Dendritic cell treated with granulocyte-macrophage colony-stimulating factor and Interleukin-4, amounts not matched to agents 40 ng/mL and 50 ng/mL, for 4 days (primary cell): Measurements from ENCODE around the gene KCNT1.

Experiments
- H3K27ac Mint-ChIP-seq: one replicate; pipeline ENCODE4 v1.8.0; 2022; ENCODE audit warnings: mild to moderate bottlenecking, mixed read lengths
- H3K27me3 Mint-ChIP-seq: one replicate; pipeline ENCODE4 v1.8.0; 2022; ENCODE audit warnings: mild to moderate bottlenecking, mixed read lengths
- H3K36me3 Mint-ChIP-seq: one replicate; pipeline ENCODE4 v1.8.0; 2022; ENCODE audit warnings: low read depth, mixed read lengths
- H3K4me1 Mint-ChIP-seq: one replicate; pipeline ENCODE4 v1.8.0; 2022; ENCODE audit warnings: low read depth, mixed read lengths
- H3K4me3 Mint-ChIP-seq: one replicate; pipeline ENCODE4 v1.8.0; 2022; ENCODE audit warnings: mild to moderate bottlenecking, moderate library complexity, mixed read lengths
- H3K9me3 Mint-ChIP-seq: one replicate; pipeline ENCODE4 v1.8.0; 2022; ENCODE audit warnings: mixed read lengths
- intact Hi-C: fragments of 100-400 bp; cut with micrococcal nuclease; formaldehyde crosslinking; loops from one replicate; pipeline ENCODE4 v1.15.0; 2022

KCNT1 gene

DNA sequence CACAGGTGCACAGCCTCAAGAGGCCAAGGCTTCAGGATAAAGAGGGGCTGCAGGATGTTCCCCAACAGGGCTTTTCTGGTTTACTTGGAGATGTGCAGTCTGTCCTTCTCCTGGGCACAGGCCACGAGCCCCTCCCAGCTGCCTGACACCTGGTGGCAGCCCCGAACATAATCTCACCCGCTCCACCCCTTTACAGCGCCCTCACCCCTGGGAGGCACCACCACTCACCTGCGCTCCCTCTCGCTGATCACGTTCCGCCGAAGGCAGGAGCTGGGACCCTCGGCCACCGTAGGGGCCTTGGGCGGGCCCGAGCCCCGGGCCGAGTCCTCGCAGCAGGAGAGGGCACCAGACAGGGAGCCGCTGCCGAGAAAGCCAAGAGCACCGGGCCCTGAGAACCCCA lies 3.2 kb upstream of the KCNT1 start:
- H3K27me3 Mint-ChIP-seq: peaks cover 14% of the 10 kb centered on the region
- intact Hi-C loops: no loop called here
- no peaks in the 10 kb centered on the region for H3K9me3 Mint-ChIP-seq
- H3K27ac Mint-ChIP-seq: no peak overlapping the region
- H3K4me1 Mint-ChIP-seq: no peaks in the 10 kb centered on the region
- no peaks in the 10 kb centered on the region for H3K36me3 Mint-ChIP-seq
- H3K4me3 Mint-ChIP-seq: no peak overlapping the region

- no peaks in the 10 kb centered on the region for H3K9me3 Mint-ChIP-seq
- H3K27me3 Mint-ChIP-seq: peaks cover 15% of the 10 kb centered on the region
- no peak within 1 kb of the TSS for H3K27ac Mint-ChIP-seq
- H3K36me3 Mint-ChIP-seq: no peaks in the 10 kb centered on the region
- H3K4me1 Mint-ChIP-seq: no peaks in the 10 kb centered on the region
- intact Hi-C loops: no loop called here
- no peak within 1 kb of the TSS for H3K4me3 Mint-ChIP-seq
These were observed 2.5 kb upstream of the KCNT1 start, which contains the start of gene SOHLH1 for GRCh38 chr9:135699440-135699839. Gene SOHLH1 (minus strand): TSS chr9:135699481. CDS start chr9:135699467, 14 bp downstream.

GRCh38 chr9:135700525-135700924 lies 1.5 kb upstream of the KCNT1 start:
- Mint-ChIP-seq H3K27me3 (peaks cover 15% of the 10 kb centered on the region), H3K4me3 (no peak overlapping the region), H3K9me3 (no peaks in the 10 kb centered on the region), H3K36me3 (no peaks in the 10 kb centered on the region), H3K27ac (no peak overlapping the region), H3K4me1 (no peaks in the 10 kb centered on the region)
- intact Hi-C loops: no loop called here

DNA sequence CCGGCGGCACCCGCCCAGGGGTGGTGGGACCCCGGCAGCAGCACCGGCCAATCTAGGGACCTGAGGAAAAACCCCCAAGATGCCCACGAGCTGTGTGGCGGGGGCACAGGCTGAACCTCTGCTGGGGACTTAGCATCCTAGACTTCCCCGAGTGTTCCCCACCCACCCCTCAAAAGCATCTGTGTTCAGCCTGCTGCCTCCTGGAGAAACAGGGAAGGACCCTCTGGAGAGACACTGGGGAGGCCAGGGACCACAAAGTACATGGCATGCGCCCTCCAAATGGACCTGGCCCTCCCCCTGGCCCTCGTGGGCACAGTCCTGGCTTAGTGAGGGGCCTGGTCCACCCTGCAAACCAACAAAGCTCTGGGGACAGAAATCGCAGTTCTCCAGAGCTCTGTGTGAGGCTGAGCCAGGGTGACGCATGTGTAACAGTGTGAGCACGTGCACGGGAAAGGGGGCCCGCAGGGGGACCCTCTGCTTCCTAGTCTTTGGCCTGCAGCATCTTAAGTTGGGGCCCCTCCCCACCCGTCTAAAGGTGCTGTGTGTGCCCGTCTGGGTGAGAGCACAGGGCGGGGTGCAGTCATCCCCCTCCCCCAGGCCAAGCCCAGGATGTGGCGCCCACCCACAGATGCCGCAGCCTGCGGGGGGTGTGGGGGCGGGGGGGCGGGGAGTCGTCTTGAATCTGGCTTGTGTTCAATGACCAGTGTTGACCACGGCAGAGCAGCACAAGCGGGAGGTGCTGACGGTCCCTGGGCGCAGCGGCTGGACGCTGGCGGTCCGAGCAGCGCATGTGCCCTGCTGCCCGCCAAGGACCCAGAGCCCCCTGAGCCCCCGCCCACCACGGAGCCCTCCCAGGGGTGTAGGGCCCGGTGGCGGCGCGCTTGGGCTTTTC lies 672 bp upstream of the KCNT1 start:
- no peak overlapping the region for H3K4me3 Mint-ChIP-seq
- H3K27me3 Mint-ChIP-seq: peaks cover 15% of the 10 kb centered on the region
- no peaks in the 10 kb centered on the region for H3K9me3 Mint-ChIP-seq
- intact Hi-C loops: no loop called here
- no peaks in the 10 kb centered on the region for H3K4me1 Mint-ChIP-seq
- H3K27ac Mint-ChIP-seq: no peak overlapping the region
- no peaks in the 10 kb centered on the region for H3K36me3 Mint-ChIP-seq

DNA sequence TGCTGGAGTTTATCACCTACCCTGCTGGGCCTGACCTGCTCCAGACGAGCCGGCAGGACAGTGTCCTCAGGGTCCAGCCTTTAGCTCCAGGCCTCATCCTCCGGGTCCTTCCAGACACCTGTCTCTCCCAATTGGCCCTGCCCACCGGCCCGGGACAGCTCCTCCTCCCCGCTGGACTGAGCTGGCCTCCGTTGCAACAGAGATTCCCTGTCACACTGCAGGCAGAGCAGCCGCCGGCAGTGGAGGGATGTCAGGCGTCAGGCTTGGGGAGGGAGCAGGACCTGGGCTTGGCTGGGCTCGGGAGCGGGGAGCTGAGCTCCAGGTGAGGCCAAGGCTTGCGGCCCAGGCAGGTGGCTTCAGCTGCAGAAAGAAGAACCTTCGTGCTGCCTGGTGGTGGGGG lies 1.7 kb downstream of the KCNT1 start:
- Mint-ChIP-seq H3K4me1 (no peaks in the 10 kb centered on the region), H3K27me3 (peaks cover 17% of the 10 kb centered on the region), H3K9me3 (no peaks in the 10 kb centered on the region), H3K4me3 (no peak overlapping the region), H3K36me3 (no peaks in the 10 kb centered on the region), H3K27ac (no peak overlapping the region)
- intact Hi-C loops: no loop called here

- intact Hi-C loops: no loop called here
- Mint-ChIP-seq H3K27ac (no peak overlapping the region), H3K4me1 (no peaks in the 10 kb centered on the region), H3K4me3 (no peak overlapping the region), H3K36me3 (no peaks in the 10 kb centered on the region), H3K9me3 (no peaks in the 10 kb centered on the region), H3K27me3 (peaks cover 17% of the 10 kb centered on the region)
These were observed 2.5 kb downstream of the KCNT1 start for GRCh38 chr9:135704483-135704882.

DNA sequence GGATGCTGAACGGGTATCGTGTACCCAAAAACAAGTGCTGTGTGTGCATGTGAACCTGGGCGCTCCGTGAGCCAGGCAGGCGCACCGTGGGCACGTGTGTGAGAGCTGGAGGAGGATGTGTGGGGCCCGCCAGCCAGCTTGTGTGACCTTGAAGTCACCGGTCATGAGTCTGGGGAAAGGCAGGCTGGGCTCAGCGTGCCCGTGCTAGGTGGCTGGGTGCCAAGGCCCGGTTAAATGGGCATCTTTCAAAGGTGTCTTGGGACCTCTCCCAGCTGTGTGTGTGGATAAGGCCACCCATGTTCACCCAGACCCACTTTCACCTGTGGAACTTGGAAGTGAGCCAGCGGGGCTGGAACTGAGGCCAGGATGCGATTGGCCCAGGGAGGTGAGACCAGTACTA lies 3.4 kb downstream of the KCNT1 start:
- intact Hi-C loops: no loop called here
- Mint-ChIP-seq H3K4me3 (no peak overlapping the region), H3K27me3 (peaks cover 17% of the 10 kb centered on the region), H3K4me1 (no peaks in the 10 kb centered on the region), H3K27ac (no peak overlapping the region), H3K36me3 (no peaks in the 10 kb centered on the region), H3K9me3 (no peaks in the 10 kb centered on the region)

- Mint-ChIP-seq H3K4me1 (no peaks in the 10 kb centered on the region), H3K36me3 (no peaks in the 10 kb centered on the region), H3K4me3 (no peak overlapping the region), H3K27me3 (peaks cover 21% of the 10 kb centered on the region), H3K27ac (no peak overlapping the region), H3K9me3 (no peaks in the 10 kb centered on the region)
- intact Hi-C loops: no loop called here
These were observed 4.3 kb downstream of the KCNT1 start for GRCh38 chr9:135706288-135706687.

DNA sequence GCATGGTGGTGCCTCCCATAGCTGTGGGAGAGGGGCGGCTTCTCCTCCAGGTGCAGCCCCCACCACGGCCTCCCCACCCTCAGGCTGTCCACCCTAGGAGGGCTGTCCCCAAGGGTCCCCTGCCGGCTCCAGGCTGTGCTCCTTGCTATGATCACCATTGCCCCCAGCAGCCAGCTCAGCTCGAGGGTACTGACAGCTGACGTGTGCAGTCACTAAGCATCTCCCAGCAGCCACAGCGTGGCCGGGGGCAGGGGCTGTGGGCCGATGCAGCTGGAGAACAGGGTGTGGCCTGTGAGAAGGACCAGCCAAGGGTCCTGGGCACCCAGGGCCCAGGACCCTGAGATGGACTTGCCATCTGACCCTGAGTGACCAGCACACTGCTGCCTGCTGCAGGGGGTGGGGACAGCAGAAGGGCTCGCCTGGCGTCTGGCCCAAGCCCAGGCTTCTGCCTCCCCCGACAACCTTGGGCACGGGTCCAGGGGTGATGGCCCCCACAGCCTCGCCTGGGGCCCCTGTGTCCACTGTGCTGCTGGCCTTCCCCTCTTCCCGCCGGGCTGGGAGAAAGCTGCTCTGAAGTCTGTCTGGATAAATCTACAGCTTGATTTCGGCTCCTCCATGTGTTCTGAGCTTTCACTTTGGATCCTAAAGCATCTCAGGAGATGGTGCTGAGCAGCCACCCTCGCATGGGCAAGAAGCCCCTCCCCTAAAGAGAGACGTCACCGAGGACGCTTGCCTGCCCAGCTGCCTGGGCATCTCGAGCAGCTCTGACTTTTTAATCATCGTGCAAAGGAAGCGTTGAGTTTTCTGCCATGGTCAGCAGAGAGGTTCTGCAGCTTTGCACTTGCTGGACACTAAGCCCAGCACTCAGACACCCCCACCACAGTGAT lies 5.5 kb downstream of the KCNT1 start:
- peaks cover 22% of the 10 kb centered on the region for H3K27me3 Mint-ChIP-seq
- H3K27ac Mint-ChIP-seq: no peak overlapping the region
- intact Hi-C loops: no loop called here
- H3K4me1 Mint-ChIP-seq: no peaks in the 10 kb centered on the region
- no peak overlapping the region for H3K4me3 Mint-ChIP-seq
- no peaks in the 10 kb centered on the region for H3K9me3 Mint-ChIP-seq
- H3K36me3 Mint-ChIP-seq: no peaks in the 10 kb centered on the region

DNA sequence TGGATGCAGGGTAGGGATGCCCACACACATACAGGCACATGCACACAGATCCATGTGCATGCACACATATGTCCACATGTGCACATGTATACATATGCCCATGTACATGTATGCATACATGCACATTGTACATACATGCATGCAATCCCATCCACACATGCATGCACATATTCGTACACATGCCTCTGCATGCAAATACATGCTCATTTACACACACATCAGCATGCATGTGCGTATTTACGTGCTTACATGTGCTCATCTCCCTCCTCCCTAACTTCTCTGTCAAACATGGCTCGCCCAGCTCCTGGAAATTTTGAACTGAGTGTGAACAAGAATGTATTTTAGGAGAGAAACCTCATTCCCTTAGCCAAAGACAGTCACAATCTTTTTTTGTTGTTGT lies 6.2 kb downstream of the KCNT1 start:
- intact Hi-C loops: no loop called here
- Mint-ChIP-seq H3K27me3 (peaks cover 22% of the 10 kb centered on the region), H3K4me1 (no peaks in the 10 kb centered on the region), H3K27ac (no peak overlapping the region), H3K4me3 (no peak overlapping the region), H3K9me3 (no peaks in the 10 kb centered on the region), H3K36me3 (no peaks in the 10 kb centered on the region)

GRCh38 chr9:135711391-135711790 lies 9.4 kb downstream of the KCNT1 start:
- H3K27ac Mint-ChIP-seq: no peak overlapping the region
- no peaks in the 10 kb centered on the region for H3K36me3 Mint-ChIP-seq
- H3K4me3 Mint-ChIP-seq: no peak overlapping the region
- no peaks in the 10 kb centered on the region for H3K9me3 Mint-ChIP-seq
- intact Hi-C loops: no loop called here
- H3K27me3 Mint-ChIP-seq: peaks cover 40% of the 10 kb centered on the region
- H3K4me1 Mint-ChIP-seq: no peaks in the 10 kb centered on the region

DNA sequence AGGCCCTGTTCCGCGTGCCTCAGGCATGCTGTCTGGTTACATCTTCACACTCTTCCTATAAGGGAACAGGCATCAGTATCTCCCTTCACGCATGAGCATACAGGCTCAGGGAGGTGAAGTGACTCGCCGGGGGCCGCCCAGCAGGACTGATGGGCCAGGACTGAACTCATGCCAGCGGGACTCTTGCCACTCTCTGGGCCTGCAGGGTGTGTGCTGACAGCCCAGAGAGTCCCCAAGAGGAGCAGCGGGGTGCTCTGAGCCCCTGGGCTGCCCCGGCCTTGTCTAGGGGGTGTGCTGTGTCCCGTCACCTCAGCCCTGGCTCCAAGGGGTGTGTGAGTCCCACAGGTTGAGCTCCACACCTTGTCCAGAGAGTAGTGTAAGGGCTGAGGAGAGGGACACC lies 9.9 kb downstream of the KCNT1 start:
- no peaks in the 10 kb centered on the region for H3K9me3 Mint-ChIP-seq
- H3K4me3 Mint-ChIP-seq: no peak overlapping the region
- no peaks in the 10 kb centered on the region for H3K4me1 Mint-ChIP-seq
- no peaks in the 10 kb centered on the region for H3K36me3 Mint-ChIP-seq
- peaks cover 45% of the 10 kb centered on the region for H3K27me3 Mint-ChIP-seq
- intact Hi-C loops: no loop called here
- H3K27ac Mint-ChIP-seq: no peak overlapping the region

DNA sequence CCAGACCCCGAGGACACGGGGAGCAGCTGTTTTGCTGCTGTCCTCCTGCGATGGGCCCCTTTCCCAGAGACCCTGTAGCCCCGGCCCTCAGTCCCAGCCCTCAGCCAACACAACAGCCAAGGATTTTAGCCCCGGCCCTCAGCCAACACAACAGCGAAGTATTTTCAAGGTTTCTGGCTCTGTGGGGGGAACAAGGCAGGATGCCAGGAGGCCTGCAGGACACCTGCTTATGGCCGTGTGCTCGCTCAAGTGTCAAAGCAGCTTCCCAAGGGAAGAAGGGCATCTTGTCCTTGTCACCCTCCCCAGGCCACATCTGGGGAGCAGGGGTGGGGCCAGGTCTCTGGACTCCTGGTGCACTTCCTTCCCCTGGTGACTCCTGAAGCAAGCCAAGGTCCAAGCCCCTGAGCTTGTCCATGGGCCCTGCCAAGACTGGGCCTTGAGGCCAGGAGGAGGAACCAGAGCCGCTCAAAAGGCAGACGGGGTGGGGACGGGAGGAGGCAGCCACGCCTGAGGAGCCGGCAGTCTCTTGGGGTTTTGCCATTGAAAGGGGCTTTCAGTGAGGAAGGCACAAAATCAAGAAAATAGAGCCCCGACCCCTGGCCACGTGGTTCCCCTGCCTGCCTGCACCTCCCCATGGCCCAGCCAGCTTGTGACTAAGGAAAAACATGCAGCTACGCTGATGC lies 10.8 kb downstream of the KCNT1 start:
- intact Hi-C loops: no loop called here
- Mint-ChIP-seq H3K27ac (no peak overlapping the region), H3K27me3 (peaks cover 47% of the 10 kb centered on the region), H3K36me3 (no peaks in the 10 kb centered on the region), H3K4me3 (no peak overlapping the region), H3K9me3 (no peaks in the 10 kb centered on the region), H3K4me1 (no peaks in the 10 kb centered on the region)
